Stimulated activated CD4-positive, alpha-beta T cell treated with anti-CD3 and anti-CD28 coated beads, Interleukin-12 subunit alpha, Interleukin-12 subunit beta, amount 100 ng/mL, for 4 hours (primary cell): ENCODE results near the gene KCNJ16.

Source experiments
- DNase-seq: peaks from one replicate; pipeline ENCODE4 v3.0.0-alpha.2; 2020

The KCNJ16 gene

DNA sequence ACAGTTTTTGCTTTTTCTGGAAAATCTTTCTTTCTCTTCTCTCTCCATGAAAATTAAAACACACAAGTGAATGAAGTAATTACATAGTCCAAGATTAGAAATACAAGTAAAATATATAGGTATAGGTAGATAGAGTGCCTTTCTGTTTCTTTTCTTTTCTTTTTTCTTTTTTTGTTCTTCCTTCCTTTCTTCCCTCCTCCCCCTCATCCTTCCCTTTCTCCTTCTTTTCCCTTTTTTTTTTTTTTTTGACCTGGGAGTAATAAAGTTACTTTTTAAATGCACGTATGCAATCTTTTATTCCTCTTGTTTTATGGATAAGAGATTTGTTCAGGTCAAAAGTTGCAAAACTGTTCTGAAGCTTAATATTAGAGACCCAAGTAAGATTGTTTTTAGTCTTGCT lies 59.8 kb downstream of the KCNJ16 start:
- no peak for DNase-seq

DNA sequence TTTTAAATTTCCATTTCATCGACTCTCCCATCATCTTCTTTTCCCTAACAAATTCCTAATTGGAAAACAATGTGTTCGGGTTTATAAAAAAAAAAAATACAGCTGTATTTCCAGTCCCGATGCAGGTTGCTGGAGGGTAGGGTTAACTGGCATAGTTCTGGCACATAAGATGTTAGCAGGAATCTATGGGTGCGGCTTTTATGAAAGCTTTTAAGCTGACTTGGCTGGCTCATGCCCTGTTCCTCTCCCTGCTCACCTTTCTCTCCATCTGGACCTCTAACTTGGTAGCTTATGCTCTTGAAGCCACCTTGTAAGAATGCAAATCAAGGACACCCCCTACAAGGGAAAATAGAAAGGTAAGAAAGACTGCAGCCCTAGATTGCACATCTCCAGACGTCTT lies 61.1 kb downstream of the KCNJ16 start:
- no peak for DNase-seq

DNA sequence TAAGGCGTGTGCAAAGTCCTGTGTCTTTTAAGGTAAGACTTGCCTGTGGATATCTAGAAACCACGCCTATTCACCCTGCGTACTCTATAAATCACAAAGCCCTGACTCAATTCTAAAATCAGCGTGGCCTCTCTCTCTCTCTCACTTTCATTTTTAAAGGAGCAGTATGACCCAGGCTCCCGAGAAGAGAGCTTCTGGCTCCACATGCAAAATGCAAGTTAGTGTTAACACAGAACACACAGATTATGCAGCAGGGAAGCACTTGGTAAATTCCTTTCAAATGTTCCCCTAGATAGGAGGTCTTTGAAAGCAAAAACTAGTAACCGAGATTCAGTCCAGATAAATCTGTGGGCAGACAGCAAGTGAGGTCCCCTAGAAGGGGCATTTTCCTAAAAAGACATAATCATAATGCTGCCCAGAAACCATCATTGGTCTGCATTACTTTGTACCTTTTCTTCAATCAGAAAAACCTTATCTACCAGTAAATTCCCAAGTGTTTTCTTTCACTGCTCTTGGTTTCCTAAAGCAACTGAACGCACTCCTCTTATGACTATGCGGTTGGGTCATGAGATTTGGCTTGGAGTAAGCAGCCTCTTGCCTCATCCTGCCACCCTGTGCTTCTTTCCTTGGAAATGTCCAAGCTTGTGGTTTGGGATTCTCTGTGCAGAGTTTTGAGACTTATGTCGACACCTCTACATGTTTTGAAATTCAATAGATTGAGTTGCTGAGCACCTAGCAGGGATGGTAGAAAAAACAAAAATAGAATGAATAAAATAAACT lies 62.6 kb downstream of the KCNJ16 start:
- no peak for DNase-seq

DNA sequence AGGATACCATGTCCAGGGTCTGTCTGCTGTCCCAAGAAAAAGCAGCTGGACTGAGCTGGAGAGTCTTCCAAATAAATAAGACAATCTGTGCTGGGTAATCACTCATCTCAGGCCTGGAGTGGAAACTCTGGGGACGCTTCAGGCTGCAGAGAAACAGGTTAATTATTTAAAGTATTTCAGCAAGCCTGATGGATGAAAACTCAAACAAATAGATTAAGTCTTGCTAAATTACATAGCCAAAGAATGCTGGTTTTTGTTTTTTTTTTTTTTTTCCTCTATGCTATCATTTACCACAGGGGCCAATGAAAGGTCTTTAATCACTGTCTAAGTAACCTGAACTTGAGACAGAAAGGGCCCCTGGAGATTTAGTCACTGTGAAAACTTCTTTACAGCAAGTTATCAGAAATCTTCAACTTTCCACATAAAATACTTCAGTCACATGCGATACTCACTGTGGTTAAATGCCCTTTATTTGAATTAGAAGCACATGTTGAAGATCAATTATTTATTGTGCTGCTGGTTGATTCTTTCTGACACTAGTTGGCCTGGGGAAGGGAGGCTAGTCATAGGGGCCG lies 63.4 kb downstream of the KCNJ16 start:
- no peak for DNase-seq

- no peak for DNase-seq
Observed at GRCh38 chr17:70139449-70139993, 64.5 kb downstream of the KCNJ16 start.

GRCh38 chr17:70144260-70144846 lies 69.3 kb downstream of the KCNJ16 start:
- DNase-seq = no peak

DNA sequence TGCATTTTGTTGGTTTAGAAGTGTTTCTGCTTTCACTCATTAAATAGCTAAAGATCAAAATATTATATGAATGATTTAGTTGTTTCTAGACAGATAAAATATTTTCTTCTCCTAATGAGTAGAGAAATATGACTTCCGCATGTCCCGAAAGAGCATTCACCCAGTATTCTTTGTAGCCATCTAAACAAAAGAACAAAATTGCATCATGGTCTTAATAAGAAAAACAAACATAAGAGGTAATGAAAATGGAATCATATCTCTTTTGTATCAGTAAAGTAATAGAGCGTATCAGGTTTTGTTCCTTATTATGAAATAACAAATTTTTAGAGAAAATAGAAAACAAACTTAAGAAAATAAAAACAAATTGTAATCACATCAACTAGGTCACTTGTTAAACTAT lies 78.2 kb downstream of the KCNJ16 start:
- no peak for DNase-seq

GRCh38 chr17:70157151-70157550 lies 82.1 kb downstream of the KCNJ16 start:
- DNase-seq = no peak

DNA sequence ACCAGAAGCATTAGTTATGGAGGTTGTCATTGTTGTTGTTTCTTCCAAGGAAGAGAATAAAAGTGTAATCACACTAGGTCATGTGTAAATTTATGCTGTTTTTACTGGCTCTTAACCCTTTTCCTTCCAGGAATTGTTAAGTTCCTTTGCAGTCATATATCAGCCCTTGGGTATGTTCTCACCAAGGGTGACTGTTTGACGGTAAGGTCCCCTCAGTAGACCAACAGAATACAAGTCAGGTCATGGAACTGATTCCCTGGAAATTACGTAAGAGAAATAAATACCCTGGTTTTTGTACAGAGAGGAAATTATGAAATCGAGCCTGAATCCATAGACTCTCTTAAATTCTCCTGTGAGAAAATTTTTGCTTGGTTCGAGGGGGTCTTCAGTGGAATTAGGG lies 83.2 kb downstream of the KCNJ16 start:
- DNase-seq = no peak

GRCh38 chr17:70158591-70158990 lies 83.6 kb downstream of the KCNJ16 start:
- no peak for DNase-seq

- DNase-seq = no peak
Observed at GRCh38 chr17:70159980-70160379, 85.0 kb downstream of the KCNJ16 start.

GRCh38 chr17:70161519-70161918 lies 86.5 kb downstream of the KCNJ16 start:
- no peak for DNase-seq

GRCh38 chr17:70165383-70165782 lies 90.4 kb downstream of the KCNJ16 start:
- DNase-seq = no peak

- no peak for DNase-seq
Observed at GRCh38 chr17:70166615-70167014, 91.6 kb downstream of the KCNJ16 start.

- no peak for DNase-seq
Observed at GRCh38 chr17:70168044-70168976, 93.3 kb downstream of the KCNJ16 start.

DNA sequence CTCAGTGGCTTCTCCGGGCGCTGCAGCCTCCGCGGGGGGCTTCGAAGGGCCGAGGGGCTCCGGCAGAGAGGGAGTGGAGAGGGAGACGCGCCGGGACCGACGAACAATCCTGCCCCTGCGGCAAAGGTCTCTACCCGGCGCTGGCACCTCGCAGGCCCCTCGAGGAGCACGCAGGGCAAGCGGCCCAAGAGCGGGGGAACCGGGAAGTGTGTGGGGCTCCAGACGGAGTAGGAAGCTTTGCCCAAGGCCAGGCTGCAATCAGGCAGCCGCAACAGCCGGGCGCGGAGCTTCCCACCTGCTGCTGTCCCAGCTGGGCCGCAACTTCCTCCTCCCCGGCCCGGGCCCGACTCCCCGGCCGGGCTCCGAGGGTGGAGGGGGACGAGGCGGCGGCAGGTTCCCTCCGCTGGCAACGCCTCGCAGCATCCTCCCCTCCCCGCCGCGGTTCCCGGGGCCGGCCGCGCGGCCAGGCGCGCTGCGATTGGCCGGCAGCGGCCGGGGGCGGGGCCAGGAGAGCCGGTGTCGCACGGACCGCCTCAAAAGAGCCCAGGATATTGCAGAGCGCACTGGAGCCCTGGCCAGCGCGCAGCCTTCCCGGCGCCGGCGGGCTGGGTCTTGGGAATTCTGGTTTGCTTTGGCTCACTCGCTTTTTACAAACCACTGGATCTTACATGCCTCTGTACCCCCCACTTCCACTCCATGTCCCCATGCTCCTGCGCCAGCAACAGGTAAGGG lies 94.1 kb downstream of the KCNJ16 start, which contains the start of gene KCNJ2:
TSS of gene KCNJ2 (plus strand) at position 556 of the 732 bp plus-strand sequence. CDS start 5,508 bp downstream, outside the sequence.
- DNase-seq = peak; percentile 40

DNA sequence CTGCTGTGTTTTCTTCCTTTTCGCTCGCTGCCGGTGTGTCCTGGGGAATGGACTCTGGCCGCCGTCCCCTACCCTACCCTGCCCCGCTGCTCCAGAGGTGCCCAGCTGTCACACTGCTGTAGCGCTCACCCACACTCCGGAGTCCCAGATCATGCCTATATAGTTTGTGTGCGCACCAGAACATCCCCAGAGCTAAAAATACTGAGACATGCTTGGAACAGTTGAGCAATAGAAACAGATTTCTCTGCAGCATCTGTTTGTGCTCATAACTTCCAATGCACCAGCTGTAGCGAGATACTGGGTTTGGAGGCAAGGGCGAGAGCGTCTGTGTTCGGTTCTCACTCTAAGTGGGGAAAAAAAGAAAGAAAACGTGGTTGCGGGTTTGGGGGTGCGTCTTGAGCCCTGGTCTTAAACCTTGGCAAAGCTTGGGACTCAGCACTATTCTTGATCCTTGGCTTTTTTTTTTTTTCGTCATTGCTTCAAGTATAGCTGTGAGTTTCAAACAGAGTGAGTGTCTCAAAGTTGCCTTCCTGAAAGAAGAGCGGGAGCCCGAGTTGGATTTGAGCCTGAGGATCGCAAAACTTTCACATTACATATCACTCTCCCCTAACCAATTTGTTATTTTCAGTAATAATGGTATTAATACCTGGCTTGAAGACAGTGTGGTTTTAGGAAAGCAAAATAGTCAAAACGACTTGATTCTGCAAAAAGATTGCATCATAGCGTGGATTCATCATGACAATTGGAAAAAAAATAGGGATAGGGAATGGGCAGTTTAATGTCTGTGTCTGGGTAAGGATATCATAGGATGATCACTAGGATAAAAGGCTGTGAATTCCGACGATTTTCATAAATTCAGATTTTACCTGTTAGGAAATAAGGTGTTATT lies 94.9 kb downstream of the KCNJ16 start:
- no peak for DNase-seq

- DNase-seq = no peak
Observed at GRCh38 chr17:70171159-70171558, 96.1 kb downstream of the KCNJ16 start.

DNA sequence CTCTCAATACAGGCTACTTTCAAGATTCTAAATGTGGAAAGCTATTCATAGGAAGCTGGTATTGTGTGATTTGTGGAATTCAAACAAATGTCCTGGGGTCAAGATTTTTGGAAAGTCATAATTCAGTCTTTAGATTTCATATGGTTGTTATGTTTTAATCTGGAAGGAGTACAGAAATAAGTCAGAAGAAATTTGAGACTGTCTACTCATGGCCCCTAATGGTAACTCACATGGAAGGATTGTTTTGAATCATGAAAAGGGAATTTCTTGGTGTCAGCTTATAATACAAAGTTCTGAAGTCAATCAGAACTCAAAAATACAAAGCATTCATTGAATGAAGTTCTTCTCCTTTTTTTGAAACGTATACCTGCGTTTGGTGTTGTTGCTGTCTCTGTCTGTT lies 97.4 kb downstream of the KCNJ16 start:
- no peak for DNase-seq

DNA sequence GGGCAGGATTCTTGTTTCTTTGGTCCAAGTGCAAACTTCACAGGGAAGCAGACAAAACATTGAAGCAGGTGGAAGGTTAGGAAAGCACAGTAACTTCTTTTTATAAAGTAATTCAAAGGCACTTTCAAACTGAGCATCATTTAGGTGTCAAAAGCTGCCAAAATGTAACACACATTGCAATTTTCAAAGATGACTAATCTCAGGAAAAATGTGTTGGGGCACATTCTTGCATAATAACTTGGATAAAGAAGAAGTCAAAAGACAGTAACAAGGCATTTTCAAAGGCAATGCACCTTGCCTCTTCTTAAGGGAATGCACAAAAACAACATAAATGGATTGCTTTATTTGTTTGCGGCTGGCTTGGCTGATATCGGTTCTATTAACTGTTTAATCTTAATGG lies 97.9 kb downstream of the KCNJ16 start:
- no peak for DNase-seq

- no peak for DNase-seq
Observed at GRCh38 chr17:70173681-70174080, 98.7 kb downstream of the KCNJ16 start.
